PC-9 (cell line): ENCODE data around the gene CCNI2.

ENCODE experiments used
- EZH2 ChIP-seq: fragments of 200-600 bp; sonication (generic); IDR thresholded peaks from 2 replicates; pipeline ENCODE4 v1.8.0; 2017; ENCODE audit warnings: antibody characterized with exemption, low read depth
- TF ChIP-seq, protein P1 (sequence below): fragments of 200-600 bp; sonication (generic); conservative IDR thresholded peaks from 2 replicates; pipeline ENCODE4 v1.6.1; 2017; ENCODE audit warnings: mixed run types, antibody characterized with exemption, mild to moderate bottlenecking, moderate library complexity

DNA sequence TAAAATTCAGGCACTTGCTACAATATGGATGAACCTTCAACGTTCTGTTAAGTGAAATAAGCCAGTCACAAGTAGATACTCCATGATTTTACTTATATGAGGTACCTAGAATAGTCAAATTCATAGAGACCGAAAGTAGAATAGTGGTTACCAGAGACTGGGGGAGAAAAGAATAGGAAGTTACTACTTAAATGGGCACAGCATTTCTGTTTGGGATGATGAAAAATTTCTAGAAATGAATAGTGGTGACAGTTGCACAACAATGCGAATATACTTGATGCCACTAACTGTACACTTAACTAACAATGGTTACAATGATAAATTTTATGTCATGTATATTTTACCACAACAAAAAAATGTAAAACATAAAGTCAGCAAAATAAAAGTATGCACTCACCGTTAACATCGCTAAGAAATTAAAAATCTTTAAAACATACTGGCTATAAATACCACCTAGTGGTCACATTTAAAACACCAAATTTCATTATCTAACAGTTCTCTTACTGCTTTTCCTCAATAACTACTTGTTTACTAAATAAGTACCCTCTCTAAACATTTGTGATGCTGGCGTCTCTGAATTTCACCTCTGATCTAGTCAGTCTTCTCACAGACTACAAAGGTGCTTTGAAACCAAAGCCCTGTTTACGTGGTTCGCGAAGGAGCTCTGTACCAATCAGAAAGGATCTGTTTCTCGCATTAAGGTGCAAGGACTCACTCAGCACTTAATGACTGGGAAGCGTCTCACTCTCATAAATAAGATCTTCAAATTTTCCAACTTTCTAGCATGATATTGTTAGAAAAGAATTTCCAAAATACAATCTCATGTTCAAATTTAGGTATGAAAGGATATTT is 32.5 kb upstream of the CCNI2 start:
- TF ChIP-seq, protein P1, sequence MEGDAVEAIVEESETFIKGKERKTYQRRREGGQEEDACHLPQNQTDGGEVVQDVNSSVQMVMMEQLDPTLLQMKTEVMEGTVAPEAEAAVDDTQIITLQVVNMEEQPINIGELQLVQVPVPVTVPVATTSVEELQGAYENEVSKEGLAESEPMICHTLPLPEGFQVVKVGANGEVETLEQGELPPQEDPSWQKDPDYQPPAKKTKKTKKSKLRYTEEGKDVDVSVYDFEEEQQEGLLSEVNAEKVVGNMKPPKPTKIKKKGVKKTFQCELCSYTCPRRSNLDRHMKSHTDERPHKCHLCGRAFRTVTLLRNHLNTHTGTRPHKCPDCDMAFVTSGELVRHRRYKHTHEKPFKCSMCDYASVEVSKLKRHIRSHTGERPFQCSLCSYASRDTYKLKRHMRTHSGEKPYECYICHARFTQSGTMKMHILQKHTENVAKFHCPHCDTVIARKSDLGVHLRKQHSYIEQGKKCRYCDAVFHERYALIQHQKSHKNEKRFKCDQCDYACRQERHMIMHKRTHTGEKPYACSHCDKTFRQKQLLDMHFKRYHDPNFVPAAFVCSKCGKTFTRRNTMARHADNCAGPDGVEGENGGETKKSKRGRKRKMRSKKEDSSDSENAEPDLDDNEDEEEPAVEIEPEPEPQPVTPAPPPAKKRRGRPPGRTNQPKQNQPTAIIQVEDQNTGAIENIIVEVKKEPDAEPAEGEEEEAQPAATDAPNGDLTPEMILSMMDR = peak; percentile 63
- no peak for TF ChIP-seq EZH2
